Body of pancreas (tissue), 4 donors: Measurements from ENCODE around the gene WNK1. TPM values are rescaled to one million over a fixed set of nuclear protein-coding genes. Genes with fewer than 3 reads are reported as not detected.
"Not testable (repeated sequence)": the region's sequence is repeated elsewhere in the genome, so short reads cannot be mapped to it uniquely, and the experiment has no call there.

Source experiments
- ATAC-seq: fragments of 150-250 bp; one replicate; pipeline ENCODE4 v1.9.1; 2016
- DNase-seq, 4 donors: peaks; one replicate each; pipeline ENCODE4 v3.0.0-alpha.2; 2019
- H3K27ac ChIP-seq, 4 donors: fragments of 200-600 bp; sonication (generic); 1 replicate in 3 of 4; 2 replicates in 1 of 4; pipeline versions ENCODE4 v1.5.1 to v1.6.1; 2016 to 2019; ENCODE audit warnings: mild to moderate bottlenecking in 1 of 4, mixed read lengths in 1 of 4, moderate library complexity in 1 of 4
- H3K27me3 ChIP-seq, 2 donors: fragments of 200-600 bp; sonication (generic); one replicate each; pipeline ENCODE4 v1.6.0; 2016; ENCODE audit warnings: mild to moderate bottlenecking in 1 of 2
- H3K36me3 ChIP-seq, 2 donors: fragments of 200-600 bp; sonication (generic); replicated peaks in 1 of 2; 2 replicates each; pipeline ENCODE4 v1.5.1; 2016; ENCODE audit warnings: low read depth in 2 of 2; ENCODE audit not compliant: insufficient read depth in 1 of 2
- H3K4me1 ChIP-seq: fragments of 200-600 bp; sonication (generic); one replicate; pipeline ENCODE4 v1.6.0; 2016
- H3K4me3 ChIP-seq, 2 donors: fragments of 200-600 bp; sonication (generic); 1 replicate in 1 of 2; 2 replicates in 1 of 2; pipeline ENCODE4 v1.5.1; 2016 to 2019
- H3K9me3 ChIP-seq, 3 donors: fragments of 200-600 bp; sonication (generic); 1 replicate in 2 of 3; 2 replicates in 1 of 3; pipeline ENCODE4 v1.5.1; 2016
- CTCF ChIP-seq, 7 experiments: fragments of 450-650 bp in 4 of 7; fragments of 200-600 bp in 3 of 7; sonication (generic) in 3 of 7; IDR thresholded peaks; one replicate each; pipeline ENCODE4 v1.5.1; 2016 to 2019; ENCODE audit warnings: antibody characterized with exemption in 7 of 7
- POLR2A ChIP-seq, 3 donors: fragments of 450-650 bp; IDR thresholded peaks; one replicate each; pipeline ENCODE4 v1.6.1; 2016; ENCODE audit warnings: antibody characterized with exemption in 3 of 3, mild to moderate bottlenecking in 2 of 3
- WGBS, 2 donors: methylation state at CpG; one replicate each; pipeline ENCODE4 v1.1.5; 2017; 5-methylcytosine and 5-hydroxymethylcytosine counted together
- intact Hi-C: fragments of 100-400 bp; cut with DNase I; formaldehyde crosslinking; loops from one replicate; pipeline ENCODE4 v1.15.1; 2023
- total RNA-seq, 2 donors: library from RNA; depleted of rRNA; stranded (reverse); fragments of >200 nt; gene quantifications; one replicate each; pipeline ENCODE4 v1.1.0, GENCODE V29; 2016

The WNK1 gene
- total RNA-seq, 2 donors from 2014 or later: 56.6 to 96.6 TPM

GRCh38 chr12:785706-786105 is 33.3 kb downstream of the WNK1 start:
- H3K4me3 ChIP-seq: no peak overlapping the region
- ATAC-seq (no peak), DNase-seq (no peak)
- 77% methylated on average over 2 of the region's 2 CpGs for WGBS, 2 donors
- no peaks in the 10 kb centered on the region for H3K27me3 ChIP-seq
- H3K4me1 ChIP-seq: peaks cover 31% of the 10 kb centered on the region
- TF ChIP-seq POLR2A (IDR thresholded peaks at IDR 0.05) (no peak), CTCF (IDR thresholded peaks at IDR 0.05) (no peak)
- no peak overlapping the region for H3K27ac ChIP-seq
- intact Hi-C loops: no loop called here
- H3K36me3 ChIP-seq: no peaks in the 10 kb centered on the region
- H3K9me3 ChIP-seq: no peaks in the 10 kb centered on the region

GRCh38 chr12:788288-788687 is 35.9 kb downstream of the WNK1 start:
- TF ChIP-seq CTCF (IDR thresholded peaks at IDR 0.05) (no peak), POLR2A (IDR thresholded peaks at IDR 0.05) (no peak)
- Histone ChIP-seq H3K27me3 (no peaks in the 10 kb centered on the region), H3K36me3 (no peaks in the 10 kb centered on the region), H3K27ac (peak overlapping the region in 3 of 4 donors; percentile 27 to 47 (median 43)), H3K4me1 (peaks cover 28% of the 10 kb centered on the region), H3K4me3 (no peak overlapping the region), H3K9me3 (no peaks in the 10 kb centered on the region)
- WGBS, 2 donors: 58 to 71% methylated on average over 4 of the region's 4 CpGs
- DNase-seq (no peak), ATAC-seq (no peak)
- intact Hi-C loops: no loop called here

GRCh38 chr12:788762-789161 is 36.4 kb downstream of the WNK1 start:
- 26 to 33% methylated on average over 4 of the region's 4 CpGs for WGBS, 2 donors
- not testable (repeated sequence) for ATAC-seq

GRCh38 chr12:789852-790563 is 37.6 kb downstream of the WNK1 start:
- ATAC-seq (no peak), DNase-seq (no peak)
- TF ChIP-seq POLR2A (IDR thresholded peaks at IDR 0.05) (no peak), CTCF (IDR thresholded peaks at IDR 0.05) (no peak)
- no peak overlapping the region for H3K27ac ChIP-seq
- no peaks in the 10 kb centered on the region for H3K27me3 ChIP-seq
- H3K36me3 ChIP-seq: no peaks in the 10 kb centered on the region
- peaks cover 28% of the 10 kb centered on the region for H3K4me1 ChIP-seq
- intact Hi-C loops: no loop called here
- WGBS, 2 donors: 79 to 81% methylated on average over 3 of the region's 3 CpGs
- no peak overlapping the region for H3K4me3 ChIP-seq
- H3K9me3 ChIP-seq: no peaks in the 10 kb centered on the region

More at GRCh38 chr12:788762-789161, 36.4 kb downstream of the WNK1 start:
- H3K27me3 ChIP-seq, intact Hi-C loops, H3K9me3 ChIP-seq, H3K36me3 ChIP-seq, DNase-seq, H3K4me3 ChIP-seq: not testable (repeated sequence)
- peak overlapping the region in 3 of 4 donors; percentile 27 to 47 (median 43) for H3K27ac ChIP-seq
- peaks cover 28% of the 10 kb centered on the region for H3K4me1 ChIP-seq

- DNase-seq (no peak), ATAC-seq (no peak)
- intact Hi-C loops: no loop called here
- TF ChIP-seq POLR2A (IDR thresholded peaks at IDR 0.05) (no peak), CTCF (IDR thresholded peaks at IDR 0.05) (no peak)
- H3K9me3 ChIP-seq: no peaks in the 10 kb centered on the region
- peaks cover 28% of the 10 kb centered on the region for H3K4me1 ChIP-seq
- no peak overlapping the region for H3K4me3 ChIP-seq
- no peak overlapping the region for H3K27ac ChIP-seq
- WGBS, 2 donors: 78 to 87% methylated on average over 1 of the region's 1 CpG
- no peaks in the 10 kb centered on the region for H3K36me3 ChIP-seq
- no peaks in the 10 kb centered on the region for H3K27me3 ChIP-seq
These were observed 38.2 kb downstream of the WNK1 start for GRCh38 chr12:790608-791007.
